ENCODE measurements around the gene TMEM178B.

- TF ChIP-seq CTCF (IDR thresholded peaks at IDR 0.05; ENCODE audit: low read depth, low read length, poor library complexity, severe bottlenecking) (no peak), EZH2phosphoT487 (IDR thresholded peaks at IDR 0.05; ENCODE audit: borderline replicate concordance, low read length) (no peak)
Measured at GRCh38 chr7:141207661-141208060, 133.8 kb downstream of the TMEM178B start.

Measured in DOHH2 (cell line).